ENCODE data around the gene WWOX.

The WWOX gene

GRCh38 chr16:78778101-78779004 is 678.9 kb downstream of the WWOX start:
- Histone ChIP-seq H3K4me2 (ENCODE audit: low read length) (no peak overlapping the region), H2BK5ac (ENCODE audit: low read length) (no peak overlapping the region), H3K23ac (ENCODE audit: low read length) (no peak overlapping the region), H3K9ac (ENCODE audit: low read length) (no peak overlapping the region), H3K4me3 (ENCODE audit: low read length) (no peak overlapping the region), H3K36me3 (ENCODE audit: control insufficient read depth, insufficient read depth, low read length) (no peaks in the 10 kb centered on the region), H2BK15ac (replicated peaks; ENCODE audit: low read depth) (no peak overlapping the region), H2BK120ac (ENCODE audit: low read depth, low read length) (no peak overlapping the region), H3K4ac (ENCODE audit: low read depth, low read length) (no peak overlapping the region), H3K27me3 (ENCODE audit: insufficient read depth, low read length, poor library complexity) (no peaks in the 10 kb centered on the region), H3K27ac (ENCODE audit: low read depth, low read length) (no peak overlapping the region), H3K4me1 (ENCODE audit: control insufficient read depth, low read depth, low read length) (no peaks in the 10 kb centered on the region), H3K79me2 (ENCODE audit: control insufficient read depth, insufficient read depth, low read length) (no peaks in the 10 kb centered on the region), H4K5ac (ENCODE audit: low read length) (no peak overlapping the region), H3K56ac (ENCODE audit: low read length) (no peak overlapping the region), H3K18ac (ENCODE audit: low read length) (no peak overlapping the region), H3K79me1 (ENCODE audit: low read length) (no peaks in the 10 kb centered on the region), H2AK5ac (ENCODE audit: low read length) (no peak overlapping the region), H4K8ac (ENCODE audit: low read depth, low read length) (no peak overlapping the region)
- no peak for DNase-seq
- WGBS (ENCODE audit: extremely low coverage, insufficient coverage, low lambda C conversion rate) = no CpG with 5 or more reads among the region's 17 CpGs

- Histone ChIP-seq H2BK120ac (ENCODE audit: low read depth, low read length) (no peak overlapping the region), H3K4me2 (ENCODE audit: low read length) (no peak overlapping the region), H3K9ac (ENCODE audit: low read length) (no peak overlapping the region), H4K5ac (ENCODE audit: low read length) (no peak overlapping the region), H3K79me1 (ENCODE audit: low read length) (no peaks in the 10 kb centered on the region), H4K8ac (ENCODE audit: low read depth, low read length) (no peak overlapping the region), H2BK15ac (replicated peaks; ENCODE audit: low read depth) (no peak overlapping the region), H3K18ac (ENCODE audit: low read length) (no peak overlapping the region), H3K4me3 (ENCODE audit: low read length) (no peak overlapping the region), H3K4ac (ENCODE audit: low read depth, low read length) (no peak overlapping the region), H2BK5ac (ENCODE audit: low read length) (no peak overlapping the region), H3K4me1 (ENCODE audit: control insufficient read depth, low read depth, low read length) (no peaks in the 10 kb centered on the region), H3K36me3 (ENCODE audit: control insufficient read depth, insufficient read depth, low read length) (no peaks in the 10 kb centered on the region), H3K79me2 (ENCODE audit: control insufficient read depth, insufficient read depth, low read length) (no peaks in the 10 kb centered on the region), H3K27ac (ENCODE audit: low read depth, low read length) (no peak overlapping the region), H3K23ac (ENCODE audit: low read length) (no peak overlapping the region), H3K27me3 (ENCODE audit: insufficient read depth, low read length, poor library complexity) (no peaks in the 10 kb centered on the region), H3K56ac (ENCODE audit: low read length) (no peak overlapping the region), H2AK5ac (ENCODE audit: low read length) (no peak overlapping the region)
- no peak for DNase-seq
- no CpG with 5 or more reads among the region's 2 CpGs for WGBS (ENCODE audit: extremely low coverage, insufficient coverage, low lambda C conversion rate)
Observed at GRCh38 chr16:78780808-78781207, 681.4 kb downstream of the WWOX start.

DNA sequence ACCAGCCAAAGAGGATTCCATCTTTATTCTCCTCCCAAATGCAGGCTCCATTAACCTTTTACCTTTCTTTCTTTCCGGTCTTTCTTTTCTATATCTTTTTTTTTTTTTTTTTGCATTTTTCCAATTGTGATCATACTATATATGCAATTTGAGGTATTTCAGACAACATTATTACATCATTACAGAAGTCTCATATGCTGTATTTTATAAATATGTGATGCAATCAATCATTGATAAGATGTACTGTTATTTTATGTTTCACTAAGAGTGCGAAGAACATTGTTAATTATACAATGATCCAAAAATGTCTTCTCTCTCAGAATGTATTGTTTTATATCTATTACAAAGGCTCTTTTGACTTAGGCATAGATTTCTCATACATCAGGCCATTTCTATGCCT is 683.1 kb downstream of the WWOX start:
- Histone ChIP-seq H2BK15ac (replicated peaks; ENCODE audit: low read depth) (no peak overlapping the region), H3K4me3 (ENCODE audit: low read length) (no peak overlapping the region), H2AK5ac (ENCODE audit: low read length) (no peak overlapping the region), H3K4ac (ENCODE audit: low read depth, low read length) (no peak overlapping the region), H3K18ac (ENCODE audit: low read length) (no peak overlapping the region), H3K4me1 (ENCODE audit: control insufficient read depth, low read depth, low read length) (no peaks in the 10 kb centered on the region), H4K5ac (ENCODE audit: low read length) (no peak overlapping the region), H3K9ac (ENCODE audit: low read length) (no peak overlapping the region), H3K36me3 (ENCODE audit: control insufficient read depth, insufficient read depth, low read length) (no peaks in the 10 kb centered on the region), H3K27me3 (ENCODE audit: insufficient read depth, low read length, poor library complexity) (no peaks in the 10 kb centered on the region), H2BK120ac (ENCODE audit: low read depth, low read length) (no peak overlapping the region), H3K79me2 (ENCODE audit: control insufficient read depth, insufficient read depth, low read length) (no peaks in the 10 kb centered on the region), H3K23ac (ENCODE audit: low read length) (no peak overlapping the region), H3K27ac (ENCODE audit: low read depth, low read length) (no peak overlapping the region), H4K8ac (ENCODE audit: low read depth, low read length) (no peak overlapping the region), H3K79me1 (ENCODE audit: low read length) (no peaks in the 10 kb centered on the region), H3K56ac (ENCODE audit: low read length) (no peak overlapping the region), H2BK5ac (ENCODE audit: low read length) (no peak overlapping the region), H3K4me2 (ENCODE audit: low read length) (no peak overlapping the region)
- DNase-seq = no peak
- WGBS (ENCODE audit: extremely low coverage, insufficient coverage, low lambda C conversion rate) = no CpG with 5 or more reads among the region's 2 CpGs

DNA sequence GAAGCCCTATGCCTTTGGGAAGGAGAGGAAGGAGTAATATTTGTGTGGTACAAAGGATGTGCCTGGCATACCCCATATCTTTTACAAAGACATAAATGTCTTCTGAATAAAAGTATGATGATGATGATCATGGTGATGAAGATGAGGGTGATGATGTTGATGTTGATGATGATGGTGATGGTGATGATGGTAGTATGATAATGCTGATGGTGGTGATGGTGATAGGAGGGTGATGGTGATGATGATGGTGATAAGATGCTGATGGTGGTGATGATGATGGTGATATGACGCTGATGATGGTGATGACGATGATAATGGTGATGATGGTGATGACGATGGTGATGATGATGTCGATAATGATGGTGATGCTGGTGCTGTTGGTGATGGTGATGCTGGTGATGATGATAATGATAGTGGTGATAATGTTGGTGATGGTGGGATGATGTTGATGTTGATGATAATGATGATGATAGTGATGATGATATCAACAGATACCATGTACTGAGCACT is 684.2 kb downstream of the WWOX start:
- Histone ChIP-seq H4K5ac (ENCODE audit: low read length) (no peak overlapping the region), H2AK5ac (ENCODE audit: low read length) (no peak overlapping the region), H3K4ac (ENCODE audit: low read depth, low read length) (no peak overlapping the region), H3K79me2 (ENCODE audit: control insufficient read depth, insufficient read depth, low read length) (no peaks in the 10 kb centered on the region), H2BK15ac (replicated peaks; ENCODE audit: low read depth) (no peak overlapping the region), H3K79me1 (ENCODE audit: low read length) (no peaks in the 10 kb centered on the region), H3K23ac (ENCODE audit: low read length) (no peak overlapping the region), H2BK5ac (ENCODE audit: low read length) (no peak overlapping the region), H3K4me1 (ENCODE audit: control insufficient read depth, low read depth, low read length) (no peaks in the 10 kb centered on the region), H3K18ac (ENCODE audit: low read length) (no peak overlapping the region), H3K9ac (ENCODE audit: low read length) (no peak overlapping the region), H4K8ac (ENCODE audit: low read depth, low read length) (no peak overlapping the region), H3K36me3 (ENCODE audit: control insufficient read depth, insufficient read depth, low read length) (no peaks in the 10 kb centered on the region), H3K27me3 (ENCODE audit: insufficient read depth, low read length, poor library complexity) (no peaks in the 10 kb centered on the region), H3K4me2 (ENCODE audit: low read length) (no peak overlapping the region), H3K27ac (ENCODE audit: low read depth, low read length) (no peak overlapping the region), H3K4me3 (ENCODE audit: low read length) (no peak overlapping the region), H2BK120ac (ENCODE audit: low read depth, low read length) (no peak overlapping the region), H3K56ac (ENCODE audit: low read length) (no peak overlapping the region)
- DNase-seq = no peak
- 100% methylated on average over 1 of the region's 4 CpGs for WGBS (ENCODE audit: extremely low coverage, insufficient coverage, low lambda C conversion rate)

- Histone ChIP-seq H3K4ac (ENCODE audit: low read depth, low read length) (no peak overlapping the region), H3K79me1 (ENCODE audit: low read length) (no peaks in the 10 kb centered on the region), H3K79me2 (ENCODE audit: control insufficient read depth, insufficient read depth, low read length) (no peaks in the 10 kb centered on the region), H2BK5ac (ENCODE audit: low read length) (no peak overlapping the region), H3K4me2 (ENCODE audit: low read length) (no peak overlapping the region), H3K9ac (ENCODE audit: low read length) (no peak overlapping the region), H2BK120ac (ENCODE audit: low read depth, low read length) (no peak overlapping the region), H3K4me1 (ENCODE audit: control insufficient read depth, low read depth, low read length) (no peaks in the 10 kb centered on the region), H3K23ac (ENCODE audit: low read length) (no peak overlapping the region), H3K36me3 (ENCODE audit: control insufficient read depth, insufficient read depth, low read length) (no peaks in the 10 kb centered on the region), H3K56ac (ENCODE audit: low read length) (no peak overlapping the region), H3K27me3 (ENCODE audit: insufficient read depth, low read length, poor library complexity) (no peaks in the 10 kb centered on the region), H2BK15ac (replicated peaks; ENCODE audit: low read depth) (no peak overlapping the region), H4K8ac (ENCODE audit: low read depth, low read length) (no peak overlapping the region), H3K18ac (ENCODE audit: low read length) (no peak overlapping the region), H2AK5ac (ENCODE audit: low read length) (no peak overlapping the region), H3K4me3 (ENCODE audit: low read length) (no peak overlapping the region), H4K5ac (ENCODE audit: low read length) (no peak overlapping the region), H3K27ac (ENCODE audit: low read depth, low read length) (no peak overlapping the region)
- DNase-seq = no peak
- no CpG with 5 or more reads among the region's 6 CpGs for WGBS (ENCODE audit: extremely low coverage, insufficient coverage, low lambda C conversion rate)
Observed at GRCh38 chr16:78784771-78785170, 685.3 kb downstream of the WWOX start.

Measured in mesendoderm (in vitro differentiated cells).